ENCODE data around the gene NTSR2. TPM values are rescaled to one million over a fixed set of nuclear protein-coding genes. Genes with fewer than 3 reads are reported as not detected.

Gene NTSR2
- polyA plus RNA-seq, 1 experiment: not detected

DNA sequence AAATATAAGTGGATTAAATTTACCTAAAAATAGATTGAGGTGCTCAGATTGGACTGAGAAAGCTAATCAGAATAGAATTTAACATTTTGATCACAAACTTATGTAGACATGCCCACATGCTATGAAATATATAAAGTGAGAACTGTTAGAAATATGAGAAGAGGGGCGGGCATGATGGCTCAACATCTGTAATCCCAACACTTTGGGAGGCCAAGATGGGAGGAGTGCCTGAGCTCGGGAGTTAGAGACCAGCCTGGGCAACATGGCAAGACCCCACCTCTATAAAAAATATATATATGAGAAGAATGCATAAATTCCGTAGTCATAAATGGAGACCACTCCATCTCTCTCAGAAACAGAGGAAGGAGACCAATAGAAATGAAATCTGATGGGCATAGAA lies 25.7 kb downstream of the NTSR2 start:
- Histone ChIP-seq H3K4me3 (ENCODE audit: low read depth, low read length) (no peak overlapping the region), H3K9me3 (ENCODE audit: control insufficient read depth, insufficient read depth, low read length) (no peaks in the 10 kb centered on the region), H3K27me3 (ENCODE audit: control insufficient read depth, insufficient read depth, low read length) (peaks cover 16% of the 10 kb centered on the region), H3K27ac (ENCODE audit: low read depth, low read length) (no peak overlapping the region)
- DNase-seq (ENCODE audit: low read depth, low spot score): no peak
- CTCF ChIA-PET: no interaction called here
- TF ChIP-seq, protein P1, sequence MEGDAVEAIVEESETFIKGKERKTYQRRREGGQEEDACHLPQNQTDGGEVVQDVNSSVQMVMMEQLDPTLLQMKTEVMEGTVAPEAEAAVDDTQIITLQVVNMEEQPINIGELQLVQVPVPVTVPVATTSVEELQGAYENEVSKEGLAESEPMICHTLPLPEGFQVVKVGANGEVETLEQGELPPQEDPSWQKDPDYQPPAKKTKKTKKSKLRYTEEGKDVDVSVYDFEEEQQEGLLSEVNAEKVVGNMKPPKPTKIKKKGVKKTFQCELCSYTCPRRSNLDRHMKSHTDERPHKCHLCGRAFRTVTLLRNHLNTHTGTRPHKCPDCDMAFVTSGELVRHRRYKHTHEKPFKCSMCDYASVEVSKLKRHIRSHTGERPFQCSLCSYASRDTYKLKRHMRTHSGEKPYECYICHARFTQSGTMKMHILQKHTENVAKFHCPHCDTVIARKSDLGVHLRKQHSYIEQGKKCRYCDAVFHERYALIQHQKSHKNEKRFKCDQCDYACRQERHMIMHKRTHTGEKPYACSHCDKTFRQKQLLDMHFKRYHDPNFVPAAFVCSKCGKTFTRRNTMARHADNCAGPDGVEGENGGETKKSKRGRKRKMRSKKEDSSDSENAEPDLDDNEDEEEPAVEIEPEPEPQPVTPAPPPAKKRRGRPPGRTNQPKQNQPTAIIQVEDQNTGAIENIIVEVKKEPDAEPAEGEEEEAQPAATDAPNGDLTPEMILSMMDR (IDR thresholded peaks at IDR 0.05; ENCODE audit: low read depth, low read length): no peak
- POLR2A ChIA-PET: no interaction called here

DNA sequence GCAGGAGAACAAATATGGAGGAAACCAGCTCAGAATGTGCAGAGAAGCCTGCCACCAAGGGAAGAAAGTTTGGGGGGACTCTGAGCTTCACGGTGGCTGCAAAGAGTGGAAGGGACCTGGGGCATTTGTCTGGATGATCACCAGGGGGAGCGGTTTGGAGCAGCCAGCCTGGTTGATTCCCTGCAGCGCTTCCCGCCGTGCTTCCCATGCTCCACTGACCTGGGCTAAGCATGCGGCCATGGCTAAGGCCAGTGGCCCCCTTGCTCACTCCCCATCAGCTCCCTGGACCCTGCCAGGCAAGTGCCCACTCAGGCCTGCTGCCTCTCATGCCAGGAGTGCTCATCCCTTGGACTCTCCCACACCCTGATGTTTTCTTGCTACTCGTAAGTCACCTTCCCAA lies 27.0 kb downstream of the NTSR2 start:
- H3K9me3 ChIP-seq (ENCODE audit: control insufficient read depth, insufficient read depth, low read length): no peaks in the 10 kb centered on the region
- ChIA-PET CTCF (no interaction called here), POLR2A (no interaction called here)
- no peak overlapping the region for H3K27ac ChIP-seq (ENCODE audit: low read depth, low read length)
- no peak overlapping the region for H3K4me3 ChIP-seq (ENCODE audit: low read depth, low read length)
- H3K27me3 ChIP-seq (ENCODE audit: control insufficient read depth, insufficient read depth, low read length): peaks cover 15% of the 10 kb centered on the region
- TF ChIP-seq, protein P1 (IDR thresholded peaks at IDR 0.05; ENCODE audit: low read depth, low read length): no peak
- DNase-seq (ENCODE audit: low read depth, low spot score): no peak

DNA sequence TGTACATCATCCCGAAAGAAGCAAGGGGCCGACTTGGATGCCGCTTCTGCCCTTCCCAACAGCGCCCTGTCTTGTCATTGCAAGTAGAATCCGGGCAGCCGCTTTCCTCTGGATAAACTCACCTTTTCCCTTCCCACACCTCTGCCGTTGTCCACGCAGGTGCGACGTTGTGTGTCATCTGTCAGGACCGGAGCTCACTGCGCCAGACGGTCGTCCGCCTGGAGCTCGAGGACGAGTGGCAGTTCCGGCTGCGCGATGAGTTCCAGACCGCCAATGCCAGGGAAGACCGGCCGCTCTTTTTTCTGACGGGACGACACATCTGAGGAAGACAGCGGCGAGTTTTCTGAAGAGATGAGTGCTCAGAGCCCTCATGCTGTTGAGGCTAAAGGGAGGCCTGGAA lies 29.9 kb downstream of the NTSR2 start:
- DNase-seq (ENCODE audit: low read depth, low spot score): no peak
- ChIA-PET POLR2A (no interaction called here), CTCF (no interaction called here)
- H3K27ac ChIP-seq (ENCODE audit: low read depth, low read length): no peak overlapping the region
- TF ChIP-seq, protein P1 (IDR thresholded peaks at IDR 0.05; ENCODE audit: low read depth, low read length): no peak
- no peaks in the 10 kb centered on the region for H3K9me3 ChIP-seq (ENCODE audit: control insufficient read depth, insufficient read depth, low read length)
- H3K4me3 ChIP-seq (ENCODE audit: low read depth, low read length): no peak overlapping the region
- peaks cover 15% of the 10 kb centered on the region for H3K27me3 ChIP-seq (ENCODE audit: control insufficient read depth, insufficient read depth, low read length)

DNA sequence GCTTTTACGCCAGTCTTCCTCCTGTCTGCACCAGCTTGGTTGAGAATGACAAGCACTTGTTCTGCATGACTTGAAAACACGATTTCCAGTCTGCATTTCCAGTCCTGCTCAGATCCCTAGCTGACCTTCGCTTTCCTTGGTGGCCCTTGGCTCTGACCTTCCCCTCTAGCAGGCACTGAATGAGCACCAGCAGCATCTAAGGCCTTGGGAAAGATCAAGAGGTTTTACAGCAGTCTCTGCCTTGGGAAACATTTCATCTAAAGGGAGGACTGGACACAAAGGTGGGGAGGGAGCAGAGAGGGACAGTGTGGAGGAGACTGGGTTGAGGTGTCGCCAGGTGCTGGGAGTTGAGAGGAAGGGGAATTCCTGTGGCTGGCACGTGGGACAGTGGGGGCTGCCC lies 30.5 kb downstream of the NTSR2 start:
- no peaks in the 10 kb centered on the region for H3K9me3 ChIP-seq (ENCODE audit: control insufficient read depth, insufficient read depth, low read length)
- no peak for DNase-seq (ENCODE audit: low read depth, low spot score)
- POLR2A ChIA-PET: no interaction called here
- H3K27ac ChIP-seq (ENCODE audit: low read depth, low read length): no peak overlapping the region
- TF ChIP-seq, protein P1 (IDR thresholded peaks at IDR 0.05; ENCODE audit: low read depth, low read length): no peak
- H3K4me3 ChIP-seq (ENCODE audit: low read depth, low read length): no peak overlapping the region
- H3K27me3 ChIP-seq (ENCODE audit: control insufficient read depth, insufficient read depth, low read length): peaks cover 15% of the 10 kb centered on the region
- CTCF ChIA-PET: no interaction called here

DNA sequence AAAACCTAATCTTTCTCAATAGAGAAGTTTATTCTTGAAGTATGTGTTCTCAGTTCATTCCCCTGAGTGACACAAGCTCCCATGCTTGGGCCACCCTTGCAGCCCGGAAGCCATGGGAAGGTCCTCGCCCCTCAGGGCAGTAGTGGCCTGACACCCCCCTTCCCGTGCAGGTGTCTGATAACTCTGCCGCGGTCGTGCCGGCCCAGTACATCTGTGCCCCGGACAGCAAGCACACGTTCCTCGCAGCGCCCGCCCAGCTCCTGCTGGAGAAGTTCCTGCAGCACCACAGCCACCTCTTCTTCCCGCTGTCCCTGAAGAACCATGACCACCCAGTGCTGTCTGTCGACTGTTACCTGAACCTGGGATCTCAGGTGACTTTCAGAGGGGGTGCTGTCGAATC lies 32.4 kb downstream of the NTSR2 start:
- TF ChIP-seq, protein P1 (IDR thresholded peaks at IDR 0.05; ENCODE audit: low read depth, low read length): no peak
- ChIA-PET POLR2A (no interaction called here), CTCF (no interaction called here)
- Histone ChIP-seq H3K27me3 (ENCODE audit: control insufficient read depth, insufficient read depth, low read length) (peaks cover 10% of the 10 kb centered on the region), H3K4me3 (ENCODE audit: low read depth, low read length) (no peak overlapping the region), H3K9me3 (ENCODE audit: control insufficient read depth, insufficient read depth, low read length) (no peaks in the 10 kb centered on the region), H3K27ac (ENCODE audit: low read depth, low read length) (no peak overlapping the region)
- DNase-seq (ENCODE audit: low read depth, low spot score): no peak

All from AG04450 (cell line).